Fibroblast of pulmonary artery (primary cell): ENCODE data around the gene ZBTB20.
A peak's percentile ranks its signal among the peaks of the same experiment; 100 is the strongest.

ENCODE experiments used
- DNase-seq: peaks from one replicate; pipeline ENCODE4 v3.0.0-alpha.2; 2010; ENCODE audit warnings: low read depth
- H3K4me3 ChIP-seq: replicated peaks from 2 replicates; pipeline ENCODE4 v1.5.1; 2011; ENCODE audit warnings: low read depth, mild to moderate bottlenecking, control low read depth, low read length, moderate library complexity
- TF ChIP-seq, protein P1 (sequence below): IDR thresholded peaks from 2 replicates; pipeline ENCODE4 v1.5.1; 2011; ENCODE audit warnings: mild to moderate bottlenecking, control low read depth, low read length, inconsistent platforms; ENCODE audit errors: missing control alignments

Gene ZBTB20

DNA sequence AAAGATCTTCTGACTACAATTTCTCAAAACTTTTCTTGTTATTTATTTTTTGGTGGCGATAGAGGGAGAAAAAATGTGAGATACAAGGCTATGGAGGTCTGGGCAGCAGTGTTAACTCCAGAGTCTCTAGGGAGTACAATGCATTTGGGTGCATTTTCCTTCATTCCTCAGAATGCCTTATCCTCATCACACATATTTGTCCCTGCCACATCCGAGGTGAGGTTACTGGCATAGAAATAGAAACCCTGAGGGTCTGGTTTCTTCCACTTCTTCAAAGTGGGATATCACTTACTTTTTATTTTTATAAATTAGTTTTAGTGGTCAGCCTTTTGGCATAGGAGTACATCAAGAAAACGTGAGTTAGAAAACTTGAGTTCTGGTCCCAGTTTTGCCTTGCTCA, 702.9 kb downstream of the ZBTB20 start:
- TF ChIP-seq, protein P1, sequence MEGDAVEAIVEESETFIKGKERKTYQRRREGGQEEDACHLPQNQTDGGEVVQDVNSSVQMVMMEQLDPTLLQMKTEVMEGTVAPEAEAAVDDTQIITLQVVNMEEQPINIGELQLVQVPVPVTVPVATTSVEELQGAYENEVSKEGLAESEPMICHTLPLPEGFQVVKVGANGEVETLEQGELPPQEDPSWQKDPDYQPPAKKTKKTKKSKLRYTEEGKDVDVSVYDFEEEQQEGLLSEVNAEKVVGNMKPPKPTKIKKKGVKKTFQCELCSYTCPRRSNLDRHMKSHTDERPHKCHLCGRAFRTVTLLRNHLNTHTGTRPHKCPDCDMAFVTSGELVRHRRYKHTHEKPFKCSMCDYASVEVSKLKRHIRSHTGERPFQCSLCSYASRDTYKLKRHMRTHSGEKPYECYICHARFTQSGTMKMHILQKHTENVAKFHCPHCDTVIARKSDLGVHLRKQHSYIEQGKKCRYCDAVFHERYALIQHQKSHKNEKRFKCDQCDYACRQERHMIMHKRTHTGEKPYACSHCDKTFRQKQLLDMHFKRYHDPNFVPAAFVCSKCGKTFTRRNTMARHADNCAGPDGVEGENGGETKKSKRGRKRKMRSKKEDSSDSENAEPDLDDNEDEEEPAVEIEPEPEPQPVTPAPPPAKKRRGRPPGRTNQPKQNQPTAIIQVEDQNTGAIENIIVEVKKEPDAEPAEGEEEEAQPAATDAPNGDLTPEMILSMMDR: no peak
- H3K4me3 ChIP-seq: no peak overlapping the region
- no peak for DNase-seq

DNA sequence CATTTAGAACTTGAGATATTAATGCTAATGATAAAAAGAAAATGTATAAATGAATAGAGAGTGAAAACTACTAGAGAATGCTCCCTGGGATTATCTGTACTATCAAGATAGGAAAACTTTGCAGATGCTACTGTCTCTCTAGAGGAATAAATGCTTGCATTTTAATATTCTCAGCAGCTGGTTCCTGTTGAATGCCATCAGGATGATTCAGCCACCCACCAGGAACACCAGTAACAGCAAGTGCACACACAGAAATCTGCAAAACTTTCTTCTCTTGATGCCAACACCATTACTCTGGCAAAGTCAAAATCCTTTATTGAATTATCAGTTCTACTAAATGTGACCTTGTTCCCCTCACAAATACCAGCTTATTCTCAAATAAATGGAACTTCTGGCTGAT, 704.8 kb downstream of the ZBTB20 start:
- H3K4me3 ChIP-seq: no peak overlapping the region
- TF ChIP-seq, protein P1: no peak
- peak; percentile 43 for DNase-seq

DNA sequence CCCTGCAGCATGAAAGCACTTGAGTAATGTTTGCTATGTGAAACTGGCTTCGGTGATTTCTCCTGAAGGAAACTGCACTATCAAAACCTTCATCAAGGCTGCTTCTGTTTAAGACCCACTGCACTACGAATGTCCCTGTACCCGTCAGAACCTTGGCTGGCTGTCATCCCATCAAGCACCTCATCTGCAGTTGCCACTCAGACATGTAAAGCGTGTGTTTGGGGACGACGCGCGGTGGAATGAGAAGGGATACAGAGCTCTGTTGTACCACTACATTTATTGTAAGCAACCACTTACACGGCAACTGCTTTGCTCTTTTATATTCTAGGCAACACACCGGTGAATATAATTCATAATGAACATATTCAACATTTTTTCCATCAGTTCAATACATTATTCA, 705.7 kb downstream of the ZBTB20 start:
- no peak for DNase-seq
- TF ChIP-seq, protein P1: no peak

DNA sequence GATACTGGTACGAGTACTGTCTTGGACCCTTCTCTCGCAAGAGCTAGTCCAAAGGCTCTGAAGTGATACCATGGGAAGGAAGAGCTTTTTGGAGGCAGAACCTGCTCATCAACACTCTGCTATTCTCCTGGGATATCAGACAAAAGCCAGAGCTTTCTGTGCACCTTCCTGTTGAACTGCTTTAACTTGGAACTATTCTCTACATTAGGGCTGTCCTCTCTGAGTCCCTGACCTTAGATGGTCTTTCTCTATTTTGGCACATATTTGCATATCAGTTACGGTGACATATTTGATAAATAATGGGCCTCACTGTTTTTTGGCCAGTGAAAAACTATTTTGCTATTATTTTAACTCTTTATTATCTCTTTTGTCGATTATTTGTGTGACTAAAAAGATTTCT, 706.4 kb downstream of the ZBTB20 start:
- no peak for DNase-seq
- H3K4me3 ChIP-seq: no peak overlapping the region
- TF ChIP-seq, protein P1: no peak

More for the DNA sequence above, 705.7 kb downstream of the ZBTB20 start:
- H3K4me3 ChIP-seq: no peak overlapping the region

DNA sequence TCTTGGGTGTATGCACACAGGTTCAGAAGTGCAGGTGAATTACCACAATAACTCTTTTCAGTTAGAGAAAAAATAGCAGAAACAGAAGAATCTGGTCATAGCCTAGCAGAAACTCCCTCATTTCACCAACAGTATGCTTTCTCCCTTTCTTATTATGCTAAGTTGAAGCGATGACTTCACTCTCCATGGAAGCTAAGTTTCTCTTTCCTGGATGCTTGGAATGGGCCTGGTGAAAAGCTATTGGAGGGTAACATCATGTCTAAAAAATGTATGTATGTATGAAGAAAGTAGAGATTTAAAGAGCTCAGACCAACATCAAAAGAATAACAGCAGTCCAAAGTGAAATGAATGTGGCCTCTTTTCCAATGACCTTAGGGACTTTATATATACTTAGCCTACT, 707.8 kb downstream of the ZBTB20 start:
- TF ChIP-seq, protein P1: no peak
- no peak for DNase-seq
- H3K4me3 ChIP-seq: no peak overlapping the region

DNA sequence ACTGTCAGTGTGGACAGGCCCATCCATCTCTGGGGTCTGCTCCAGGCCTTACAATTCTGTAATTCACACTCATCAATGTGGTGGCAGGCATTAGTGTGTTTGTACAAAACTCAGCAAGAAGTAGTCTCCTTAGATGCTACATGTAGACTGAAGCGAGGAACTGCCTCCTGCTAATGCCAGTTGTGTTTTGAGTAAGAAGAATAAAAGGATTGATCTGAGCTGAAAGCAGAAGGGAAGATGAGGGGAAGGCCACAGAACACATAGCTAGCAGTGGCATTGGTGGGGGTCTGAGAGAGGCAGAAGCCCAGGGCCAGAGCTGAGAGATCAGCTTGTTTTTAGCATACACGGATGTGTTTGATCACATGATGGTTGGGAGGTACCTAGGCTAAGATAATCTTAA, 709.2 kb downstream of the ZBTB20 start:
- H3K4me3 ChIP-seq: no peak overlapping the region
- TF ChIP-seq, protein P1: no peak
- DNase-seq: no peak

DNA sequence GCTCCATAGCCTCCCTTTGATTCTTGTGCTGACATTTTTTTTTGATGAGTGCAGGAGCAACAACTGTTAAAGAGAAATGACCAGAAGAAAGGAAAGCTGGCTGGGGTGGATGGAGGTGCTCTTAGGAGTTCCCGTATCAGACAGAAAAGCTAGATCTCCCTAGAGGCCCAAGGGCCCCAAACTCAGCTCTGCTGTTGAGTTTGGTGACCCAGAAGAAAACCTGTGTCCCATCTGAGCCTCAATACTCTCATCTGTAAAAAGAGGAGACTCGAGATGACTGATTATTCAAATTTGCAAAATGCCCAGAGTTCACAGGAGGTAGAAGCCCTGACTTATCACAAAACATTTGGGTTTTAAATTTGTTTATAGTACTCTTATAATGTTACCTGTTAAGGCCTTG, 710.9 kb downstream of the ZBTB20 start:
- H3K4me3 ChIP-seq: no peak overlapping the region
- DNase-seq: no peak
- TF ChIP-seq, protein P1: no peak
